HG03565 (cell line): ENCODE measurements around the gene TDP2.
"Not testable (repeated sequence)": the region's sequence is repeated elsewhere in the genome, so short reads cannot be mapped to it uniquely, and the experiment has no call there.

Source experiments
- ATAC-seq: cut with Tn5 transposase; IDR thresholded peaks from one replicate; pipeline ENCODE4 v1.9.1; 2021; ENCODE audit warnings: mild to moderate bottlenecking, moderate library complexity; ENCODE audit not compliant: unreplicated experiment

Gene TDP2

DNA sequence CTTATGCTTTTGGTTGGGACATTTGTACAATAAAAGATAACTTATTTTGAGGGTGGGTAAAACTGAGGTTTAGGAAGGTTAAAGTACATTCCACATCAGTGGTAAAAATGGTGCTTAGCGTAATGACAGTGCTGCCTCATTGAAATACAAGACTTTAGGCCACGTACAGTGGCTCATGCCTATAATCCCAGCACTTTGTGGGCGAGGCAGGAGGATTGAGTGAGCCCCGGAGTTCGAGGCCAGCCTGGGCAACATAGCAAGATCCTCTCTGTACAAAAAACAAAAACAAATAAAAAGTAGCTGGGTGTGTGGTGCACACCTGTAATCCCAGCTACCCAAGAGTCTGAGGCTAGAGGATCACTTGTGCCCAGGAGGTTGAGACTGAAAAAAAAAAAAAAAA, 18.4 kb downstream of the TDP2 start:
- no peak for ATAC-seq

DNA sequence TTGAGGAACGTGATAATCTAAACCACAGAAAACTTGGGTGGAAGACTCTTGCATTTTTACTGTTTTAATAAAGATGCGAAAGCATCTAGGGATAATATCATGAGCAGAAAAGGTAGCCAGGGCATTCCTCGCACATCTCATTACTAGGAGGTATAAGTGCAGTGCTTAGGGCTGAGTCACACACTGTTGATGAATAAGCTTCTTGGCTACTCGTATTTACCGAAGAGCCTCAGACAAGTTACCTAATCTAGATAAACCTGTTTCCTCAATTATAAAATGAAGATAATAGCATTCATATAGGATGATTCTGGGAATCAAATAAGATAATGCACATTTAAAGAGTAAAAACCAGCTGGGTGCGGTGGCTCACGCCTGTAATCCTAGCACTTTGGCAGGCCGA, 19.9 kb downstream of the TDP2 start:
- ATAC-seq, result no peak

DNA sequence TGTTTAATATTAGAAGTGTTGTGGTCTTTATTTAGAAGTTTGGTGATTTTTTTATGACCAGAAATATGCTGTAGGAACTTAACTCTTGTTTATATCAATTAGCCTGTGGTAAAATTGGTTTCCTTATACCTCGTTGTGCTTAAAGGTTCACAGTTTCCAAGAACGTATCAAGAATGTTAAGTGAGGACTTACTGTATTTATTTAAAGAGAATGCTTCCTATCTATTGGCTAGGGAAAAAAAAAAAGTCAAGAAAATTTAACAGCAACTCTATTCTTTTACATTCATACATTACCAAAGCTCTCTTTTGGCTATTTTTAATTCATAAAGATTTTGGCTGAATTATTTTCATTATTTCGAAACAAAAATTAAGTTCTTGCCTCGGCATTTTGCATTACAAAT, 22.3 kb downstream of the TDP2 start:
- no peak for ATAC-seq

DNA sequence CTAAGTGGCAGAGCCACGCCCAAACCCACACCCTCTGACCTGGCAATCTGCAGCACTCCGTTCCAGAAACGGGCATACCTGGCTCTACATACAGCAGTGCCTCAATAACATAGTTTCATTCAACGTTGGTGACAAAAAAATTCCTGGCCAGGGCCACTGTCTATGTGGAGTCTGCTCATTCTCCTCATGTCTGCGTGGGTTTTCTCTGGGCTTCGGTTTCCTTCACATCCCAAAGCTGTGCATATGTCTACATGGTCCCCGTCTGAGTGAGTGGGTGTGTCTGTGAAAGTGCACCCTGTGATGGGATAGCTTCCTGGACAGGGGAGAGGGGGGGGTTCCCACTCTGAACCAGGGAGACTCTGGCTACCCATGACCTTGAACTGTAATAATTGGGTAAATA, 22.8 kb downstream of the TDP2 start:
- no peak for ATAC-seq

DNA sequence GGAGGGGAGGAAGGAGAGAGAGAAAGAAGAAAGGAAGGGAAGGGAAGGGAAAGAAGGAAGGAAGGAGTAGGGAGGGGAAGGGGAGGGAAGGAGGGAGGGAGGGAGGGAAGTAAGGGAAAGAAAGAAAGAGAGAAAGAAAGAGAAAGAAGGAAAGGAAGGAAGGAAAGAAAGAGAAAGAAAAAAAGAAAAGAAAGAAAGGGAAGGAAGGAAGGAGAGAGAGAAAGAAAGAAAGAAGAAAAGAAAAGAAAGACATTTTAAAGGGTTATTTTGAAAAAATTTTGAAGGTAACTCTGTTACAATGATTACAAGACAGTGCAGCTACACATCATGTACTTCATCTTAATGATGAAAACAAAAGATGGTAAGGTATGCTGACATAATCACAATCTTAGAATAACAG, 24.6 kb downstream of the TDP2 start:
- ATAC-seq, result no peak

DNA sequence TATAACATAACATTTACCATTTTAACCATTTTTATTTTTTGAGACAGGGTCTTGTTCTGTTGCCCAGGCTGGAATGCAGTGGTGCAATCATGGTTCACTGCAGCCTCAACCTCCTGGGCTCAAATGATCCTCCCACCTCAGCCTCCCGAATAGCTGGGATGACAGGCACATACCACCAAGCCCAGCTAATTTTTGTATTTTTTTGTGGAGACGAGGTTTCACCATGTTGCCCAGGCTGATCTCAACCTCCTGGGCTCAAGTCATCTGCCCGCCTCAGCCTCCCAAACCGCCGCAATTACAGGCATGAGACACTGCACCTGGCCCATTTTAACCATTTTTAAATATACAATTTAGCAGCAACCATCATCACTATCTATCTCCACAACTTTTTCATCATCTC, 26.1 kb downstream of the TDP2 start:
- ATAC-seq, result not testable (repeated sequence)

DNA sequence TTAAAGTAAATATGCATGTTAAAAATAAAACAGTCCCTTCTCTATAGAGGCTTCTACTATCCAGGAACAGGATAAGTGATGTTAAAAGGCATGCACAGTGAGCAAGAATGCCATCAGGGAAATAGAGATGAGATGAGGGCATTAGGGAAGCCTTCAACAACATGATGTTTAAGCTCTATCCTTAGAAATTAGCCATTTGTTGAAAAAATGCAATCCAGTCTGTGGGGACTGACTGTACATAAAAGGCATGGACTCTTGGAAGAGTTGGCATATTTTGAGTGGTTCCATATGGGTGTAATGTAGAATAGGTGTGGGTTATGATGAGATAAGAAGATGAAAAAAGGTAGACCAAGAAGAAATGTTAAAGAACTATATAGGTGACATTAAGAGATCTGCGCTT, 26.5 kb downstream of the TDP2 start:
- ATAC-seq, result no peak

DNA sequence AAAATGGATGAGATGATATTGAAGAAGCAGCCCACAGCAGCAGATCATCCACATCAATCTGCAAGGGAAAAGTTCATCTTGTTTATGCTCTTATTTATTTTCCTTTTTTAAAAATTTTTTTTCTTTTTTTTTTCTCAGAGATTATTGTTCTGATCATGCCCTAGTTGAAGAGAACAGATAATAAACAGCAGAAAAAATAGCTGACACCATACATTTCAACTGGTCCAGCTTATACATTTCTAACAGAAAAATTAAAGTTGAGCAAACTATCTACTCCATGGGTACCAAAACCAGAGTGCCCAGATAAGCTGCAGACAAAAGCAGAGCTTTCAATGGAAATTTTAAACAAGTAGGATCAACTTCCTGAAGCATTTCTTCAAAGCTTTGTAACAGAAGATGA, 30.0 kb downstream of the TDP2 start:
- ATAC-seq, result no peak

DNA sequence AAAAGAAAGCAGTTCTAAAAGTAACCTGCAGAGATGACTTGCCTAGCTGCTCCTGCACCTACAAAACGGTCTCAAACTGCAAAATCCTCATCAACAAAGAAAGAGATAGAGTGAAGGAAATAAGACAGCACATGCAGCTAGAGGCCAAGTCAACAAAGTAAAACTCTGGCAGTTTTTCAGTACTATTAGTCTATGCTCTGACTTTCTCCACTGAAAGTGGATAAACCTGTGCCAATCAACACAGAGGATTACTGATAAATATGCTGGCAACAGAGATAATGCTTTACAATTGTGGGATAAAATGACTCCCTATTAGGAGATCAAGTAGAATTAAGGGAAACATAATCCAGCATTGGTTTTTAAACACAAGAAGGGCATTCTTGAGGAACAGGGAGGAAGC, 34.1 kb downstream of the TDP2 start:
- no peak for ATAC-seq

DNA sequence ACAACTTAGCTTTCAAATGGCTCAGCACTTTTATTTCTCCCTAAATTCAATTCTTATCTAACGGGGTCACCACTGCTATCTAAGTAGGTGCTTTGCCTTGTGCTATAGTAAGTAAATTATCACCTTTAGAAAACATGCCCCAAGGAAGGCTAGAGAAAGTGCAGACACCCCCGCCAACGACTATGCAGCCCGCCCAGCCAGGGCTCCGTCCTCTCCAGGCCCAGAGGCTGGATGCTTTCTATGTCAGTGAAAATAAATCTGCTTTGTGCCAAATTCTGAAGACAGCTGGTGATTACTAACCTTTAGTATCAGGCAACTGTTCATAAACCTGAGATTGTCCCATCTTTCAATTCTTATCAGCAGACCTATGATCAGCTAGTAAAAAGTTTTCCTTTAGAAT, 35.0 kb downstream of the TDP2 start:
- no peak for ATAC-seq

DNA sequence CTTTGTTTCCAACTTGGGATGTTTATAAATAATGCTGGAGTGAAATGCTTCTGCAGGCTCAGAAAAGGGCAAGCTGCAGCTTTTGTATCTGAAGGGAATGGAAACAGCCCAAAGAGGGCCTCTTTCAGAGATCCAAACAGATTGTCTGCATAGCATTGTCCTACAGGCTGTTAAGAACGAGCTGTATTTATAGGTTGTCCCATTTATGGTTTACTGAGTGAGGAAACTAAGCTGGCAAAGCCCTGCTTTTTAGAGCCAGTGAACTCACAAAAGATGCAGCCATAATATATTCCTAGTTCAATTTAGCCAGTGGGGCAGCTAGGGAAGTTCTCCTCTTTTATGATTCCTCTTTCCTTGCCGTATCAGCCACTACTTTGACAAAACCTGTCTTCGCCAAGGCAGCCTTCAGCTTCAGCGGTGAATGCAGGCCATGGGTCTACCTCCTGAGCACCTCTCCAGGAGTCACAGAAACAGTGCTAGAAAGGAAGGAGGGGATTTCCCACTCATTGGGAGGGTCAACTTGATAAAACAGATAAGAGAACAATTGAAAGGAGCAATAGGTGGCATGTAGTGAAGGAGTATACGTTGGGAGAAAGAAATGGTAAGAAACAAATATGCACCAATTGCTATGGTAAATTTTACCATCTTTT, 35.7 kb downstream of the TDP2 start:
- no peak for ATAC-seq

DNA sequence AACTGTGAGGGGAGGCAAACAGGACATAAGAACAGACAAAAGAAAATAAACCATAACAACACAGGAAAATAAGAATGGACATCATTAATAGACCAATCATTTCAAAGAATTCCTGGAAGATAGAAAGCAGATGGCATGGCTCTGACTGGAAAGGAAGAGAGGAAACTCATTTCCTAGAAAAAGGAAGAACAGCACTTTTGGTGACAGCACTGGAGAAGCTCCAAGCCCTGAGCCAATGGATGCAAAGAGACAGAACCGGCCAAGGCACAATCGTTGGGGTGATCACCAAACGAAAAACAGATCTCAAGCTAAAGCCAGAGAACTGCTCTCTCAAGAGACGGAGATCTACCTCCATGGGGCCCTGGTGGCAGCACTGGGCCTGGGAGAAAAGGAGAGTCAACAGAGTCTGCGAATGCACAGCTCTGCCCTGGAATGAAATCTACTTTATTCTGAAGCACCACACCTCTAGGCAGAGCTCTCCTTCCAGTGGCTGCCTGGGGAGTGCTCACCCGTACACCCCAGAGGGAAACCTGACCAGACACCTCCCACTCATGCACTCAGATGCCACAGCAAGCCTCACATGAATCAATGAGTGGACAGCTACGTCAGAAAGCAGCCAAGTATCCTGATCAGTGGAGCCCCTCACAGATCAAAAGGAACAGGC, 44.9 kb downstream of the TDP2 start:
- no peak for ATAC-seq

DNA sequence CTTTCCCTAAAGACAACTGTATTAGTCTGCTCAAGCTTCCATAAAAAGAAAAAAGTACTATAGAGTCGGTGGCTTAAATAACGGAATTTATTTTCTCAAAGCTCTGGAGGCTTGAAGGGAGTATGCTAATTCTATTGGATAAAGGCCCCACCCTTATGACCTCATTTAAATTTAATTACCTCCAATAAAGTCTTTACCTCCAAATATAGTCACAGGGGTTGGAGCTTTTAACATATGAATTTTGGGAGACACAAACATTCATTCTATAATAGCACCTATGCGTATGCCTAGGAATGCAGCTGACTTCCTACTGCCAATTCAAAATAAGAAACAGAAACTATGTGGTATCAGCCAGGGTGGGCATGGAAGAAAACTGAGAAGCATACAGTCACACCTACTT, 46.1 kb downstream of the TDP2 start:
- ATAC-seq, result no peak

DNA sequence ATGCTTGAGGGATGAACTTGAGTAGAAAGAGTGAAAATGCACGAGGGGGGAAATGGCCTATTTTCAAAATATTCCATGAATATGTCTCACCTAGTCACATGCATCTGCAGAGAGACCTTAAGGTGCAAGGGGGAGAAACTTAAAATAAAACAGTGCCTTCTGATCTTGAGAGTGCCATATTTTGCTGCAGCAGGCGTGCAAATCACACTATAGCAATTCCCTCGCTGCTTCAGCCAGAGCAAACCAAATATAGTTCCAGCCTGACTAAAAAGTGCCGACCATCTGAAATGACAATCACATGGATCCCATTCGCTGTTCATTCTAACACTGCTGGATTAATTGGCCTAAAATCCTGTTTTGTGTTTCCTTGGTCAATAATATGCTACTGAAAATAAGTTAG, 47.0 kb downstream of the TDP2 start:
- no peak for ATAC-seq

DNA sequence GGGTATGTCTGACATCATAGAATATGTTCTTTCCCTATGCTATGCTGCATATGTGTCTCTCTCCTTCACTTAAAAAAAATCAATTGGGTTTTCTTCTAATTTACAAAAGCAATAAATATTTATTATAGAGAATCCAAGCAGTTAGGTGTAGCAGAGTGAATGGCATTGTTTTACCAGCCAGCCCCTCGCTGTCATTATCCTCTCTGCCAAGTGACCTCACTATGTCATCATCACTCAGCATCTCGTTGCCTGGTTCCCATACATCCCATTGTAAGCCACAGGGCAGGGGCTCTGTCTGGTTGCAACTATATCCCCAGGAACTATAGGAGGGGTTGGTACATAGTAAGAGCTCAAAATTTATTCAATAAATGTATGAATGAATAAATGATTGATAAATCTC, 52.1 kb downstream of the TDP2 start:
- ATAC-seq, result no peak

DNA sequence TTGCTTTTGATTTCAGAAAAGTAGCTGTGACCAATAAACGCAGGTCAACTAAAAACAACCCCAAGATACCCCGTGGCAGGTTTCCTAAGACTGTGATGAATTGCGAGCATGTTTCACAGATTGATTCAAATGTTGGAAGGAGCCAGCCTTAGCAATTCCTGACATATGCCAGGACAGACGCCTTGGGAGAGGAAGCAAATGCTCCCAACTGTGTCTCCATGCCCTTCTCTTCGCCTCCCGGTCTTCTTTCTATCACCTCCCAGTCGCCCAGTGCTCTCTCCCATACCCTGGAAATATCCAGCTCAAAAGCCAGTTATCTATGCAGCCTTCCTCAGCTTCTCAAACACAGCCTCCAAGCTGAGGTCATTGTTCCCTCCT, 52.7 kb downstream of the TDP2 start:
- no peak for ATAC-seq

DNA sequence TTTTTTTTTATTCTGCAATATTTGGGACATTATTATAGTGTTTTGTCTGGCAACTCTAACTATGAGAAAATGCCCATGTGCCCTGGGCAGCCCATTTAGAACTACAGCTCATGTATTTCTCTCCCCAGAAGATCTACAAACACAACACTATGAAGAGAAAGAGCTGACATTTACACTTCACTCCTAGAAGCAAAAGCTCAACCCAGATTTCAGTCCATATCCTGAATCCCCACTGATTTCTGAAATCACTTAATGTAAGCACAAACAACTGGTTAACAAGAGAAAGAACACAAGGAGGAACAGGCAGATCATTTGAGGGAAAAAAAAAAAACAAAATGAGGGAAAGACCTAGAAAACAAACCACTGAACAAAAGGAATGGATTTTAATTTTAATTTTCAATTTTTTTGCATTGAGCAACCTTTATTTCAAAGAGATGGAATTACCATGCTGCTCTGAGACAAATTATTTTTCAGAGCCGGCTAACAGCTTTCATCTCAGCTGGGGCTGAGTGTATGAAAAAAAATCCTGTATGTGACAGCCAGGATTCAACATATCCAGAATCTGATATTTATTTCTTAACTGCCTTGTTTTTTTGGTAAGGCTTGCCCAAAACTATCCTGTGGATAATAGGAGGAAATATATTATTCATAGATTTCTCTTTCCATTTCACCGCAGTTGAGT, 53.2 kb downstream of the TDP2 start:
- no peak for ATAC-seq

DNA sequence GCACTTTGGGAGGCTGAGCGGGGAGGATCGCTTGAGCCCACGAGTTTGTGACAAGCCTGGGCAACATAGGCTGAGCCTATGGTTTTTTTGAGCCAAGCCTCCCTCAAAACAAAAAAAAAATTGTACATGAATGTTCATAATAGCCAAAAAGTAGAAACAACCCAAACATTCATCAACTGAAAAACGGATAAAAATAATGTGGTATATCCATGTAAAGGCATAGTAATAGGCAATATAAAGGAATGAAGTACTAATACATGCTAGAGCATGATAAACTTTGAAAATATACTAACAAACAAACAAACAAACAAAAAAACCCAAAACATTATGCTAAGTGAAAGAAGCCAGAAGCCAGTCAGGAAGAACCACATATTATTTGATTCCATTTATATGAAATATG, 56.0 kb downstream of the TDP2 start:
- ATAC-seq, result no peak

DNA sequence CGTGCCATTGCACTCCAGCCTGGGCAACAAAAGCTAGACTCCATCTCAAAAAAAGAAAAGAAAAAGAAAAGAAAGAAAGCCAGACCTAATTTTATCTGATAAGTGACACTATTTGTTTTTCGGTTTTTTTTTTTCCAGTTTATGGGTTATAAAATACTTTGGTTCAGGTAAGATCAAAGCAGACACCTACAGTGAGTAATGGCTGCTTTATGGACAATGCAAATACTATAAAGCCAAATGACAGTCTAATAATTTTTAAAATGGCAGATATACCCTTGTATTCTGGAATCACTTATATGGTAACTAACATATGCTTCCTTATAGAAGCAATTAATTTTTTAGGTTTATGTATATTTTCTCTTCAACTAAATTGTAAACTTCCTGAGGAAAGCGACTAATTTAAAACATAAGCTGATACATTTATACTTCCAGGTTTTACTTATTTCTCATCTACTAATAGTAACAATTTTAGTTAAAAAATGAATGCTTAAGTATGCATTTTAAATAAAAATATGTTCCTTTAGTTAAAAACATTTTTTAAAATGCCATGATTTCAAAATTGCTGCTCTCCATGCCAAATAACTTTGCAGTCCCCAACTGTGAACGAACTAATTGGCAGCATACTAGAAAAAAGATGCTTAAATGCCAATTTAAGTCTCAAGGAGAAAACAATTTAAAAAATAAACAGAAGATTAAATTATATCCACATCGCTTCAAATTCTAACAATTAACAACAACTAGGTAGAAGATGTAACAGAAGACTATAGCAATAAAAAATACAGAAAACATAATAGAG, 59.2 kb downstream of the TDP2 start:
- no peak for ATAC-seq

DNA sequence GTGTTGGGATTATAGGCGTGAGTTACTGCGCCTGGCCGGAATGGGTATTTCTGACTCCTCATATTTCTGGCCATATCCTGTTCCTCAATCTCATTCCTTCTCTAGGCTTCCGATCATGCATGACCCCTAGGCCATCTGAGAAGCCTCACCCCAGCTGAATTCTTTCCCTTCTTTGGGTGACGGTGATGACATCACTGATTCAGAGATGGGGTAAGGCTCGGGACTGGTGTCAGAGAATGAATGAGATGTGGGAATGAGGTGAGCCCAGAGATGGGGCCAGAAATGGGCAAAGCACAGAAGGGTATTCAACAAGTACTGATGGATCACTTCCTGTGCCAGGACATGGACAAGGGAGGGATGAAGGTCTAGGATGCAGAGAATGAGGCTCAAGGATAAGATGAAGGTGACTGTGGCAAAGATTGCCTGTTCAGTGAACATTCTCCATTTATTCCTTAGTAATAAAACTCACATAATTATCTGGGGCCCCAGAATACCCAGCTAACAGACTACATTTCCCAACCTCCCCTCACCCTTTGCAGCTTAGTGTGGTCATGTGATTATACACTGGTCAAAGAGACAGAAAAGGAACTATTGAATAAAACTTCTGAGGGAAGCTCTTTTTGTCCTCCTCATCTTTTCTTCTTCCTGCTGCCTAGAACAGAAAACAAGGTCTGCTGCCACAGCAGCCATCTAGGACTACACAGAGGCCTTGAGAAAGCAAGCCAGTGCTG, 60.3 kb downstream of the TDP2 start:
- ATAC-seq, result no peak

DNA sequence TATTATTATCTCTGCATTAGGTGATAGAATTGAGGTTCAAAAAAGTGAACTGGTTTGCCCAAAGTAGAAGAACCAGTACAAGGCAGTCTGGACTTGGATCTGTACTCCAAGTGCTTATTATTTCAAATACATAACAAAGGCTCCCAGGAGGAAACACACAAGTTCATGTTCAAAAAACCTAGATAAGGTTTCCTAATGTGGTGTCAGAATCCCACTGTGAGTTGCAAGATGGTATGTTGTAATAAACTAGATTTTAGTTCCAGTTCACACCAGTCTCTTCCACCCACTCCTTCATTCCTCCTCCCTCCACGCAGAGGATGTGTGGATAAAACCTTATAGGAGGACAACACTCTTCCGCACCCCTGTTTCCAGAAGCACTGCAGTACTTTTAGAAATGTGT, 63.5 kb downstream of the TDP2 start:
- ATAC-seq, result no peak
